ENCODE measurements around the gene APOO.

Gene APOO

DNA sequence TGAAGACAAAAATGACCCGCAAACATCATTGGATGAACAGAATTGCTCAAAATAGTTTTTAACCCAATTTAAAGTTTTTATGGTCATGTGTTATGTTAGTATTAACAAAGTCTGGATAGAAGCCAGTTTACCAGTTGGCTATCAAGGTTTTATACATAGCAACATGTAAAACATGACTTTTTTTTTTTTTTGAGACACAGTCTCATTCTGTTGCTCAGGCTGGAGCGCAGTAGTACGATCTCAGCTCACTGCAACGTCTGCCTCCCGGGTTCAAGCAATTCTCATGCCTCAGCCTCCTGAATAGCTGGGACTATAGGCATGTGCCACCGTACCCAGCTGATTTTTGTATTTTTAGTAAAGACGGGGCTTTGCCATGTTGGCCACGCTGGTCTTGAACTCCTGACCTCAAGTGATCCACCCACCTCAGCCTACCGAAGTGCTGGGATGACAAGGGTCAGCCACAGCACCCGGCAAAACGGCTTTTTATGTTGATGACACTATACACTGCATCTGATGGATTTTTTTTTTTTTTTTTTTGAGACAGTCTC is 121.4 kb downstream of the APOO start:
- no peak for DNase-seq (ENCODE audit: low read depth in 2 of 2)

- no peak for DNase-seq (ENCODE audit: low read depth in 2 of 2)
These were observed 122.2 kb downstream of the APOO start for GRCh38 chrX:23785580-23785979.

DNA sequence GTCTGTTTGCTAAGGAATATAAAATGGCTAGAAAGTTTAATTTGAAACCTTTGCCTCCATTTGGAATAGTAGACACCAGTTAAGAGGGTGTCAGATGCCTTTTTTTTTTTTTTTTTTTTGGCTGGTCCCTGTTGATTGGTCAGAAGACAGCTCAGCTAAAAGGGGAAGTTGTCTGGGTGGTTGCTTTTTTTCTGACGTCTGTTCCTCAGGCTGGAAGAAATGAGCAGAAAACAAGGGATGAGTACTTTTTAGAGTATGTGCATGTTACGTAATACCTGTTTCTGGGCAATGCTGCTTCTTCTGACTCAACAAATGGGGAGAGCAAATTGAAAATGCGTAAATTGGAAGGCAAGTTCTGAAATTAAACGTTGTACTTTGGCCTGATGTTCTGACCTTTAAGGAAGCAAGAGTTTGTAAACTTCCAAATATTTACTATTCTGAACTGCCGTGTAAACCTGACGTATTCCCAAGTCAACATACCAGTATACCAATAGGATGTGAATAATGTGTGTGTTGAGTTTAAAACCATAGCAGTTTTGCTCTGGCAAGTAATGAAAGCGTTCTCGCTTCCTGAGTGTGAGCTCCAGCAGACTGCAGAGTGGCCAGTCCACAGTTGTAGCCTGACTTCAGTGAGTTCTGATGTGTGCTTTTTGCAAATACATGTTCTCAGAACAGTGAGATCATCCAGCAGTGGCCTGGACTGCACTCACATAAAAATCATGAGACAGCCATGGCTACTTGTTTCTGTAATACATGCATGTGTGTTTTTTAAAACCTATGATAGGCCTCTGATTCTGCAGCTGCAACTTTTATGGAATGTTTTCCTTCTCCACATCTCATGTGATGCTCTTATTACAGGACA is 123.0 kb downstream of the APOO start:
- no peak for DNase-seq (ENCODE audit: low read depth in 2 of 2)

GRCh38 chrX:23783589-23784469 is 123.9 kb downstream of the APOO start:
- DNase-seq (ENCODE audit: low read depth in 2 of 2): no peak

Data from stimulated activated CD4-positive, alpha-beta T cell treated with anti-CD3 and anti-CD28 coated beads, Interleukin-12 subunit alpha, Interleukin-12 subunit beta, amount 100 ng/mL, for 24 hours (primary cell).